ENCODE data around the gene KSR1. TPM values are rescaled to one million over a fixed set of nuclear protein-coding genes. Genes with fewer than 3 reads are reported as not detected.

Gene KSR1
- polyA plus RNA-seq, 1 experiment, result 28.2 TPM

- CTCF ChIA-PET, result no interaction called here
- Histone ChIP-seq H3K4me3 (ENCODE audit: low read depth, low read length) (no peak overlapping the region), H3K27ac (ENCODE audit: low read depth, low read length) (no peak overlapping the region), H3K27me3 (ENCODE audit: control insufficient read depth, insufficient read depth, low read length) (no peaks in the 10 kb centered on the region), H3K9me3 (ENCODE audit: control insufficient read depth, insufficient read depth, low read length) (no peaks in the 10 kb centered on the region)
- TF ChIP-seq CTCF (IDR thresholded peaks at IDR 0.05; ENCODE audit: low read depth, low read length), result no peak
- DNase-seq (ENCODE audit: low read depth, low spot score), result no peak
- POLR2A ChIA-PET, result no interaction called here
Measured at GRCh38 chr17:27449988-27450387, 6.3 kb upstream of the KSR1 start.

- no peak overlapping the region for H3K4me3 ChIP-seq (ENCODE audit: low read depth, low read length)
- no peak for DNase-seq (ENCODE audit: low read depth, low spot score)
- no peak overlapping the region for H3K27ac ChIP-seq (ENCODE audit: low read depth, low read length)
- H3K9me3 ChIP-seq (ENCODE audit: control insufficient read depth, insufficient read depth, low read length), result no peaks in the 10 kb centered on the region
- no peak for TF ChIP-seq CTCF (IDR thresholded peaks at IDR 0.05; ENCODE audit: low read depth, low read length)
- no peaks in the 10 kb centered on the region for H3K27me3 ChIP-seq (ENCODE audit: control insufficient read depth, insufficient read depth, low read length)
- ChIA-PET CTCF (interaction anchor here (0.7 to 2.2 kb wide), 2 partner anchors 8 to 149 kb away, joined by 6 to 14 read pairs; no protein-coding TSS in a partner anchor), POLR2A (no interaction called here)
Measured at GRCh38 chr17:27450416-27450815, 5.8 kb upstream of the KSR1 start.

- no peak for DNase-seq (ENCODE audit: low read depth, low spot score)
- H3K27me3 ChIP-seq (ENCODE audit: control insufficient read depth, insufficient read depth, low read length), result no peaks in the 10 kb centered on the region
- CTCF ChIA-PET, result interaction anchor here (2.2 kb wide), 1 partner anchor 148 kb away, joined by 14 read pairs; no protein-coding TSS in a partner anchor
- no peak overlapping the region for H3K4me3 ChIP-seq (ENCODE audit: low read depth, low read length)
- POLR2A ChIA-PET, result no interaction called here
- no peak for TF ChIP-seq CTCF (IDR thresholded peaks at IDR 0.05; ENCODE audit: low read depth, low read length)
- peaks cover 2% of the 10 kb centered on the region; the same call in 1 of the 2 replicates for H3K9me3 ChIP-seq (ENCODE audit: control insufficient read depth, insufficient read depth, low read length)
- no peak overlapping the region for H3K27ac ChIP-seq (ENCODE audit: low read depth, low read length)
Measured at GRCh38 chr17:27451906-27452305, 4.3 kb upstream of the KSR1 start.

GRCh38 chr17:27452828-27453227, 3.4 kb upstream of the KSR1 start:
- no peaks in the 10 kb centered on the region for H3K27me3 ChIP-seq (ENCODE audit: control insufficient read depth, insufficient read depth, low read length)
- ChIA-PET POLR2A (no interaction called here), CTCF (interaction anchor here (0.6 to 10.5 kb wide), 2 partner anchors 73 to 148 kb away, joined by 3 to 94 read pairs; no protein-coding TSS in a partner anchor)
- H3K4me3 ChIP-seq (ENCODE audit: low read depth, low read length), result no peak overlapping the region
- DNase-seq (ENCODE audit: low read depth, low spot score), result no peak
- no peak overlapping the region for H3K27ac ChIP-seq (ENCODE audit: low read depth, low read length)
- TF ChIP-seq CTCF (IDR thresholded peaks at IDR 0.05; ENCODE audit: low read depth, low read length), result no peak
- H3K9me3 ChIP-seq (ENCODE audit: control insufficient read depth, insufficient read depth, low read length), result peaks cover 3% of the 10 kb centered on the region; the same call in 1 of the 2 replicates

GRCh38 chr17:27453471-27453870, 2.8 kb upstream of the KSR1 start:
- no peak for DNase-seq (ENCODE audit: low read depth, low spot score)
- no peak overlapping the region for H3K4me3 ChIP-seq (ENCODE audit: low read depth, low read length)
- no peak for TF ChIP-seq CTCF (IDR thresholded peaks at IDR 0.05; ENCODE audit: low read depth, low read length)
- H3K27ac ChIP-seq (ENCODE audit: low read depth, low read length), result no peak overlapping the region
- ChIA-PET CTCF (interaction anchor here (2.4 to 10.5 kb wide), 2 partner anchors 147 to 217 kb away, joined by 8 to 94 read pairs; no protein-coding TSS in a partner anchor), POLR2A (no interaction called here)
- H3K27me3 ChIP-seq (ENCODE audit: control insufficient read depth, insufficient read depth, low read length), result no peaks in the 10 kb centered on the region
- peaks cover 3% of the 10 kb centered on the region; the same call in 1 of the 2 replicates for H3K9me3 ChIP-seq (ENCODE audit: control insufficient read depth, insufficient read depth, low read length)

Measured in AG04450 (cell line).